Ishikawa (cell line): ENCODE results near the gene SCCPDH.

Source experiments
- FOXM1 ChIP-seq: IDR thresholded peaks from 2 replicates; pipeline ENCODE4 v1.6.1; 2012; ENCODE audit warnings: low read depth, borderline replicate concordance
- RAD21 ChIP-seq: IDR thresholded peaks from 2 replicates; pipeline ENCODE4 v1.6.1; 2012; ENCODE audit warnings: low read depth

DNA sequence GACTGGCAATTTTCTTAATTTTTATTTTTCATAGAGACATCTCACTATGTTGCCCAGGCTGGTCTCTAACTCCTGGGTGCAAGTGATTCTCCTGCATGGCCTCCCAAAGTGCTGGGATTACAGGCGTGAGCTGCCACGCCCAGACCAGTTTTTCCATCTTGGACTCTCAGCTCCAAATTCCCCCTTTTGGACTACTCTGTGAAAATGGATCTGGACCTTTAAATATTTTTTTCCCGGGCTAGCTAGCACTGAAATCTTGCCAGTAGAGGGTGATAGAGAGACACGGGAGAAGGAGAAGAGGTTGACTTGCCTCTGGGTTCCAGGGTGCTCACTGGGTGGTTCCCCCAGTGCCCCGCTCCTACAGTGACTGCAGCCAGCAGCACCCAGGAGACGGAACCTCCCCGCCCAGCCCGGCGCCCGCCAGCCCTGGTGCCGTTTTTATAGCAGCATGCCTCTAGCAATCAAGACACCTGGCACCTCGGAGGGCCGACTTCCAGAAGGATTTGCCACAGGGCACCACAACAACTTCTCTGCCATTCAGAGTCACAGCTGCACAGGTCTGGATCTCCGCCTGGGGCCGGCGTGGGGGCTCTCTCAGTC, 34.7 kb upstream of the SCCPDH start:
- TF ChIP-seq RAD21 (peak; percentile 86), FOXM1 (no peak)
